ENCODE data around the gene G2E3.
"Not testable (repeated sequence)": the region's sequence is repeated elsewhere in the genome, so short reads cannot be mapped to it uniquely, and the experiment has no call there.

G2E3 gene

GRCh38 chr14:30560581-30560980 is 1.6 kb downstream of the G2E3 start:
- no peak for DNase-seq

- no peak for DNase-seq
Measured at GRCh38 chr14:30564235-30564867, 5.4 kb downstream of the G2E3 start.

GRCh38 chr14:30564868-30565248 is 5.9 kb downstream of the G2E3 start:
- DNase-seq, result no peak

- DNase-seq, result no peak
Measured at GRCh38 chr14:30569216-30569902, 10.4 kb downstream of the G2E3 start.

GRCh38 chr14:30569903-30570226 is 10.9 kb downstream of the G2E3 start:
- no peak for DNase-seq

- DNase-seq, result no peak
Measured at GRCh38 chr14:30572237-30572636, 13.3 kb downstream of the G2E3 start.

GRCh38 chr14:30572771-30573170 is 13.8 kb downstream of the G2E3 start:
- no peak for DNase-seq

- no peak for DNase-seq
Measured at GRCh38 chr14:30573226-30573814, 14.4 kb downstream of the G2E3 start.

- DNase-seq, result no peak
Measured at GRCh38 chr14:30573966-30574365, 15.0 kb downstream of the G2E3 start.

- DNase-seq, result not testable (repeated sequence)
Measured at GRCh38 chr14:30574777-30575176, 15.8 kb downstream of the G2E3 start.

- DNase-seq, result not testable (repeated sequence)
Measured at GRCh38 chr14:30576333-30576732, 17.4 kb downstream of the G2E3 start.

GRCh38 chr14:30580616-30581282 is 21.8 kb downstream of the G2E3 start:
- no peak for DNase-seq

- no peak for DNase-seq
Measured at GRCh38 chr14:30581283-30581625, 22.3 kb downstream of the G2E3 start.

GRCh38 chr14:30582376-30582775 is 23.4 kb downstream of the G2E3 start:
- DNase-seq, result no peak

- DNase-seq, result no peak
Measured at GRCh38 chr14:30584058-30584630, 25.2 kb downstream of the G2E3 start.

GRCh38 chr14:30585204-30585603 is 26.2 kb downstream of the G2E3 start:
- DNase-seq, result no peak

- no peak for DNase-seq
Measured at GRCh38 chr14:30587141-30587540, 28.2 kb downstream of the G2E3 start.

GRCh38 chr14:30588873-30589272 is 29.9 kb downstream of the G2E3 start:
- no peak for DNase-seq

- DNase-seq, result no peak
Measured at GRCh38 chr14:30596935-30597334, 38.0 kb downstream of the G2E3 start.

- DNase-seq, result no peak
Measured at GRCh38 chr14:30597504-30597903, 38.5 kb downstream of the G2E3 start.

GRCh38 chr14:30600922-30601918 is 42.3 kb downstream of the G2E3 start:
- no peak for DNase-seq

GRCh38 chr14:30603402-30603801 is 44.4 kb downstream of the G2E3 start:
- no peak for DNase-seq

GRCh38 chr14:30604696-30605095 is 45.7 kb downstream of the G2E3 start:
- not testable (repeated sequence) for DNase-seq

Data from NCI-H2107 (cell line).